K562 treated with DMSO at 1 percent for 4 hours (cell line): ENCODE results near the gene PHLDA3. TPM values are rescaled to one million over a fixed set of nuclear protein-coding genes. Genes with fewer than 3 reads are reported as not detected.

Experiments used
- total RNA-seq: library from RNA; unstranded; fragments of 300-600 nt; gene quantifications from 2 replicates; pipeline ENCODE4 v1.2.3, GENCODE V29; 2022; ENCODE audit not compliant: insufficient read depth

PHLDA3 gene
- total RNA-seq = not detected in 2 replicates

DNA sequence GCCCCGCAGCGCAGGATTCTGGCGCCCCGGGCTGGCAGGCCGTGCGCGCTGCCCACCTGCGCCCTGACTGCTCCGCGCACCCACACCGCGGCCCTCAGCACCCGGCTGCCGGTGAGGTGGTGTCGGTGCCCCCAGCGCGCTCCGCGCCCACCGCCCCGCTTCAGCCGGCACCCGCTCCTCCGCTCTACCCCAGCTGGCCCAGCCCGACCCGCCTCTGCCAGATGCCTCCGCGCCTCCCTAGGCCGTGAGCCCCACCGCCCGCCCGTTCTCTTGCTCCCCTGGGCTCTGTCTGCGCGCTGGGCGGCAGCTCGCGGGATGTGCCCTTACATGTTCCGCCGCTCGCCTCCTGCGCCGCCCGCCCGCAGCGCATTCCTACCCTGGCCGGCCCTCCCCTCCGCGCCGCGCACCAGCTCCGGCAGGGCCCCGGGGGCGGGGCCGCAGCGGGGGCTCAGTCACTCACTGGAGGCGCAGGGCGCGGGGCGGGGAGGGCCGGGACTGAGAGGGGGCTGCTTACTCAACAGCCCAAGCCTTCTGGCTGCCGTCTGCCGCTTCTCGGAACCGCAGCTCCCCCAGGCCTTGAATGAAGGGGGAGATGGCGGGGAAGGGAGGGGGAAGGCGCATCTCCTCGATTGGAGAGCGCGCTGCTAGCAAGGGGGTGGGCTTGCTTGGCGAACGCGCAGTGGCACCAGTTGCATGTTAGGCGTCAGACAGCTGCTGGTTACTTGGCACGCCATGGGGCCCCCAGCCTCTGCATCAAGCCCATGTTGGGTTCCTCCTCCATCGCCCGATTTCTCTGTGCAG lies at the start of gene PHLDA3:
Gene PHLDA3 (minus strand): TSS at position 345 of the 801 bp plus-strand sequence. CDS start 402 bp downstream, outside the sequence.

DNA sequence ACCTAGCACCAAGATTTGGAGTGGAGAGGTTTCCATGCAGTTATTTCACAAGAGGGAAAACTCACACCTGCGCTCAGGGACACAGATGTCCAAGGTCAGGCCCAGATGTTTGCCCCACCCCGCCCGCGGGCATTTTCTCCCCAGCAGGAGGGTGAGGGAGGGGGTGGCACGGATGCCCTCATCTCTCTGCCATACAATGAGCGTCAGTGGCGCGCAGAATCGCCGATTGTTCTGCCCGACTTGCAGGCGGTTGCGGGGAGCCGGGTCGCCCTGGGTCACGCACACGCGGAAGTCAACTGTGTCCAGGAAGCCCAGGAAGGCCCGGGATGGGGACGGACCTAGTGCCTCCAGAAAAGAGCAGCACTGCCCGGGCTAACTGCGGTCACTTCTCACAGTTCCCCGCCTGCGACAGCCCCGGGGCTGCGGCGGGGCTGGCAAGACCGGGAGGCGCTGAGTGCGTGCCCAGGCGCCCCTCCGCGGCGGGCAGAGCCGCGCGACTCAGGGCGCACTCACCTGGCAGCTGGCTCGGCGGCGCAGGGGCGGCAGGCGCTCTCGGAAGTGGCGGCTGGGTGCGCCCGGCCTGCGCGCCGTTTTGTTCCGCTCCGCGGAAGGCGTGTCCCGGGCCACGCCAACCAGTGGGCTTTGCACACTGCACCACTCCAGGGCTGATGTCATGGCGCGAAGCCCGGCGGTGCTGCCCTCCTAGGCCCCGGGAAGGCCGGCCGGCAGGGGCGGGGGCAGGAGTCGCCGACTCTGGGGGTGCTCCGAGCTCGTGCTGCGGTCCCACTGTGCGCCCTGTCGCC lies 37.8 kb upstream of the PHLDA3 start, which contains the start of gene CSRP1:
Gene CSRP1 (minus strand): TSS at position 567 of the 803 bp plus-strand sequence. CDS start 10,820 bp downstream, outside the sequence.

Other genes with a start within 250 kb of the PHLDA3 start
- not detected in 2 replicates for gene PKP1, start 185.7 kb downstream of the PHLDA3 start, total RNA-seq
- gene TNNT2, start 91.5 kb downstream of the PHLDA3 start, total RNA-seq = not detected in 2 replicates
- not detected in 2 replicates for gene LAD1, start 69.9 kb downstream of the PHLDA3 start, total RNA-seq
- not detected in 2 replicates for gene TNNI1, start 47.5 kb downstream of the PHLDA3 start, total RNA-seq
- 44.4 and 45.5 TPM in 2 replicates for gene CSRP1, start 37.9 kb upstream of the PHLDA3 start, total RNA-seq
- gene NAV1, start 69.9 kb upstream of the PHLDA3 start, total RNA-seq = 7.5 and 9.4 TPM in 2 replicates